GM21576 (cell line): ENCODE data around the gene RABEP2.
"Not testable (repeated sequence)": the region's sequence is repeated elsewhere in the genome, so short reads cannot be mapped to it uniquely, and the experiment has no call there.

ENCODE experiments used
- ATAC-seq: cut with Tn5 transposase; IDR thresholded peaks from one replicate; pipeline ENCODE4 v1.9.1; 2021; ENCODE audit warnings: mild to moderate bottlenecking, moderate library complexity; ENCODE audit not compliant: unreplicated experiment

Gene RABEP2

GRCh38 chr16:28904828-28905227 is 20.2 kb downstream of the RABEP2 start:
- no peak for ATAC-seq

GRCh38 chr16:28904363-28904762 is 20.7 kb downstream of the RABEP2 start:
- no peak for ATAC-seq

- ATAC-seq, result no peak
These were observed 21.5 kb downstream of the RABEP2 start for GRCh38 chr16:28903344-28904042.

- no peak for ATAC-seq
These were observed 22.1 kb downstream of the RABEP2 start for GRCh38 chr16:28902909-28903308.

- no peak for ATAC-seq
These were observed 23.2 kb downstream of the RABEP2 start for GRCh38 chr16:28901862-28902261.

GRCh38 chr16:28900601-28901000 is 24.4 kb downstream of the RABEP2 start:
- no peak for ATAC-seq

- no peak for ATAC-seq
These were observed 25.0 kb downstream of the RABEP2 start for GRCh38 chr16:28899882-28900590.

- ATAC-seq, result no peak
These were observed 26.1 kb downstream of the RABEP2 start for GRCh38 chr16:28898942-28899341.

GRCh38 chr16:28898266-28898665 is 26.8 kb downstream of the RABEP2 start:
- ATAC-seq, result no peak

GRCh38 chr16:28897826-28898225 is 27.2 kb downstream of the RABEP2 start:
- no peak for ATAC-seq

- ATAC-seq, result no peak
These were observed 29.4 kb downstream of the RABEP2 start for GRCh38 chr16:28895609-28896008.

- no peak for ATAC-seq
These were observed 31.7 kb downstream of the RABEP2 start for GRCh38 chr16:28893291-28893690.

GRCh38 chr16:28891964-28892890 is 32.8 kb downstream of the RABEP2 start:
- no peak for ATAC-seq

- not testable (repeated sequence) for ATAC-seq
These were observed 34.7 kb downstream of the RABEP2 start for GRCh38 chr16:28890355-28890754.

- ATAC-seq, result no peak
These were observed 38.1 kb downstream of the RABEP2 start for GRCh38 chr16:28886945-28887344.

- ATAC-seq, result no peak
These were observed 41.0 kb downstream of the RABEP2 start for GRCh38 chr16:28884045-28884444.

GRCh38 chr16:28883221-28883996 is 41.6 kb downstream of the RABEP2 start:
- no peak for ATAC-seq

GRCh38 chr16:28882551-28883160 is 42.4 kb downstream of the RABEP2 start:
- no peak for ATAC-seq

- ATAC-seq, result not testable (repeated sequence)
These were observed 43.5 kb downstream of the RABEP2 start for GRCh38 chr16:28881565-28881964.

GRCh38 chr16:28880955-28881354 is 44.1 kb downstream of the RABEP2 start:
- no peak for ATAC-seq
